Activated naive CD4-positive, alpha-beta T cell treated with anti-CD3 and anti-CD28 coated beads for 36 hours (primary cell): ENCODE results near the gene RAD51B. TPM values are rescaled to one million over a fixed set of nuclear protein-coding genes. Genes with fewer than 3 reads are reported as not detected.

Source experiments
- CTCF ChIA-PET: fragments of 350-600 bp; sonication (Branson Sonifier 250); formaldehyde crosslinking; loops from one replicate; lab custom pipeline; 2021; ENCODE audit warnings: antibody characterized with exemption; lab: Charles Lee
- DNase-seq: peaks from one replicate; pipeline ENCODE4 v3.0.0-alpha.2; 2020
- H3K27ac Mint-ChIP-seq: one replicate; pipeline ENCODE4 v1.8.0; 2021; ENCODE audit warnings: mild to moderate bottlenecking, mixed read lengths
- H3K27me3 Mint-ChIP-seq: one replicate; pipeline ENCODE4 v1.8.0; 2021; ENCODE audit warnings: low read depth, mixed read lengths
- H3K36me3 Mint-ChIP-seq: one replicate; pipeline ENCODE4 v1.8.0; 2021; ENCODE audit warnings: low read depth, mixed read lengths
- H3K4me1 Mint-ChIP-seq: one replicate; pipeline ENCODE4 v1.8.0; 2021; ENCODE audit warnings: low read depth, mixed read lengths
- H3K4me3 Mint-ChIP-seq: one replicate; pipeline ENCODE4 v1.8.0; 2021; ENCODE audit warnings: mild to moderate bottlenecking, moderate library complexity, mixed read lengths
- H3K9me3 Mint-ChIP-seq: one replicate; pipeline ENCODE4 v1.8.0; 2021; ENCODE audit warnings: mixed read lengths
- intact Hi-C: fragments of 100-400 bp; cut with micrococcal nuclease; formaldehyde crosslinking; loops from one replicate; pipeline ENCODE4 v1.15.1; 2023
- total RNA-seq, 2 experiments: library from RNA; stranded (reverse); gene quantifications; one replicate each; pipeline ENCODE4 v1.2.3, GENCODE V29; 2021

RAD51B gene
- total RNA-seq, 2 experiments from 2014 or later = 44.8 to 47.6 TPM

- intact Hi-C loops = no loop called here
- CTCF ChIA-PET = interaction anchor here (0.8 kb wide), 1 partner anchor 36 kb away, joined by 3 read pairs; no protein-coding TSS in a partner anchor
- Mint-ChIP-seq H3K27me3 (no peaks in the 10 kb centered on the region), H3K9me3 (no peaks in the 10 kb centered on the region), H3K27ac (no peak overlapping the region), H3K4me3 (no peak overlapping the region), H3K36me3 (no peaks in the 10 kb centered on the region), H3K4me1 (peaks cover 5% of the 10 kb centered on the region)
- DNase-seq = no peak
Measured at GRCh38 chr14:68413509-68413908, 593.9 kb downstream of the RAD51B start.

- intact Hi-C loops = no loop called here
- Mint-ChIP-seq H3K4me1 (peaks cover 10% of the 10 kb centered on the region), H3K27me3 (no peaks in the 10 kb centered on the region), H3K27ac (no peak overlapping the region), H3K9me3 (no peaks in the 10 kb centered on the region), H3K36me3 (no peaks in the 10 kb centered on the region), H3K4me3 (no peak overlapping the region)
- CTCF ChIA-PET = interaction anchor here (0.8 kb wide), 1 partner anchor 36 kb away, joined by 3 read pairs; no protein-coding TSS in a partner anchor
- no peak for DNase-seq
Measured at GRCh38 chr14:68414121-68414520, 594.5 kb downstream of the RAD51B start.

- CTCF ChIA-PET = no interaction called here
- Mint-ChIP-seq H3K27ac (no peak overlapping the region), H3K27me3 (no peaks in the 10 kb centered on the region), H3K9me3 (no peaks in the 10 kb centered on the region), H3K4me3 (no peak overlapping the region), H3K4me1 (peaks cover 14% of the 10 kb centered on the region), H3K36me3 (no peaks in the 10 kb centered on the region)
- DNase-seq = no peak
- intact Hi-C loops = no loop called here
Measured at GRCh38 chr14:68416171-68416570, 596.6 kb downstream of the RAD51B start.

- Mint-ChIP-seq H3K27ac (no peak overlapping the region), H3K4me1 (peaks cover 14% of the 10 kb centered on the region), H3K27me3 (no peaks in the 10 kb centered on the region), H3K36me3 (peaks cover 2% of the 10 kb centered on the region), H3K9me3 (no peaks in the 10 kb centered on the region), H3K4me3 (no peak overlapping the region)
- DNase-seq = no peak
- intact Hi-C loops = no loop called here
- CTCF ChIA-PET = interaction anchor here (0.6 kb wide), 1 partner anchor 99 kb away, joined by 3 read pairs; no protein-coding TSS in a partner anchor
Measured at GRCh38 chr14:68417009-68417650, 597.6 kb downstream of the RAD51B start.

- CTCF ChIA-PET = no interaction called here
- DNase-seq = no peak
- H3K27ac Mint-ChIP-seq = no peak overlapping the region
- peaks cover 14% of the 10 kb centered on the region for H3K4me1 Mint-ChIP-seq
- H3K27me3 Mint-ChIP-seq = no peaks in the 10 kb centered on the region
- H3K4me3 Mint-ChIP-seq = no peak overlapping the region
- intact Hi-C loops = no loop called here
- H3K36me3 Mint-ChIP-seq = peaks cover 2% of the 10 kb centered on the region
- H3K9me3 Mint-ChIP-seq = no peaks in the 10 kb centered on the region
Measured at GRCh38 chr14:68418174-68419118, 598.9 kb downstream of the RAD51B start.

- no peak overlapping the region for H3K27ac Mint-ChIP-seq
- DNase-seq = no peak
- CTCF ChIA-PET = no interaction called here
- H3K4me3 Mint-ChIP-seq = no peak overlapping the region
- peaks cover 14% of the 10 kb centered on the region for H3K4me1 Mint-ChIP-seq
- intact Hi-C loops = loop anchor here (1.0 kb wide), 1 partner anchor 46 kb away; no protein-coding TSS in a partner anchor
- no peaks in the 10 kb centered on the region for H3K27me3 Mint-ChIP-seq
- no peaks in the 10 kb centered on the region for H3K9me3 Mint-ChIP-seq
- H3K36me3 Mint-ChIP-seq = peaks cover 2% of the 10 kb centered on the region
Measured at GRCh38 chr14:68420350-68420749, 600.8 kb downstream of the RAD51B start.

GRCh38 chr14:68421116-68421515 is 601.5 kb downstream of the RAD51B start:
- Mint-ChIP-seq H3K4me1 (peaks cover 14% of the 10 kb centered on the region), H3K27ac (no peak overlapping the region), H3K27me3 (no peaks in the 10 kb centered on the region), H3K9me3 (no peaks in the 10 kb centered on the region), H3K36me3 (peaks cover 2% of the 10 kb centered on the region), H3K4me3 (no peak overlapping the region)
- CTCF ChIA-PET = no interaction called here
- intact Hi-C loops = no loop called here
- no peak for DNase-seq

- H3K36me3 Mint-ChIP-seq = peaks cover 2% of the 10 kb centered on the region
- H3K4me3 Mint-ChIP-seq = no peak overlapping the region
- no peak overlapping the region for H3K27ac Mint-ChIP-seq
- H3K9me3 Mint-ChIP-seq = no peaks in the 10 kb centered on the region
- DNase-seq = no peak
- intact Hi-C loops = no loop called here
- H3K4me1 Mint-ChIP-seq = peaks cover 10% of the 10 kb centered on the region
- H3K27me3 Mint-ChIP-seq = no peaks in the 10 kb centered on the region
- CTCF ChIA-PET = no interaction called here
Measured at GRCh38 chr14:68423686-68424085, 604.1 kb downstream of the RAD51B start.

GRCh38 chr14:68424443-68425172 is 605.0 kb downstream of the RAD51B start:
- CTCF ChIA-PET = no interaction called here
- peaks cover 4% of the 10 kb centered on the region for H3K9me3 Mint-ChIP-seq

GRCh38 chr14:68426661-68427549 is 607.3 kb downstream of the RAD51B start:
- Mint-ChIP-seq H3K4me1 (no peaks in the 10 kb centered on the region), H3K27me3 (no peaks in the 10 kb centered on the region), H3K36me3 (peaks cover 5% of the 10 kb centered on the region), H3K27ac (no peak overlapping the region), H3K4me3 (no peak overlapping the region), H3K9me3 (peaks cover 11% of the 10 kb centered on the region)
- CTCF ChIA-PET = no interaction called here
- intact Hi-C loops = no loop called here
- no peak for DNase-seq

More at GRCh38 chr14:68424443-68425172, 605.0 kb downstream of the RAD51B start:
- H3K27ac Mint-ChIP-seq = no peak overlapping the region
- no peak overlapping the region for H3K4me3 Mint-ChIP-seq
- H3K4me1 Mint-ChIP-seq = peaks cover 3% of the 10 kb centered on the region
- intact Hi-C loops = no loop called here
- H3K36me3 Mint-ChIP-seq = peaks cover 7% of the 10 kb centered on the region
- no peaks in the 10 kb centered on the region for H3K27me3 Mint-ChIP-seq
- DNase-seq = no peak

GRCh38 chr14:68427550-68427890 is 607.9 kb downstream of the RAD51B start:
- Mint-ChIP-seq H3K9me3 (peaks cover 11% of the 10 kb centered on the region), H3K36me3 (peaks cover 5% of the 10 kb centered on the region), H3K27ac (no peak overlapping the region), H3K27me3 (no peaks in the 10 kb centered on the region), H3K4me3 (no peak overlapping the region), H3K4me1 (no peaks in the 10 kb centered on the region)
- DNase-seq = no peak
- CTCF ChIA-PET = no interaction called here
- intact Hi-C loops = no loop called here
